GM19372 (cell line): ENCODE data around the gene ARHGEF28.

Experiments used
- ATAC-seq: cut with Tn5 transposase; IDR thresholded peaks from one replicate; pipeline ENCODE4 v1.9.1; 2021; ENCODE audit warnings: mild to moderate bottlenecking, low read depth, moderate library complexity; ENCODE audit not compliant: unreplicated experiment

Gene ARHGEF28

GRCh38 chr5:73727470-73727869 is 101.5 kb downstream of the ARHGEF28 start:
- ATAC-seq: no peak

GRCh38 chr5:73728493-73729273 is 102.7 kb downstream of the ARHGEF28 start:
- ATAC-seq: no peak

- no peak for ATAC-seq
These were observed 103.3 kb downstream of the ARHGEF28 start for GRCh38 chr5:73729329-73729728.

GRCh38 chr5:73732045-73732444 is 106.0 kb downstream of the ARHGEF28 start:
- ATAC-seq: no peak

GRCh38 chr5:73733219-73733618 is 107.2 kb downstream of the ARHGEF28 start:
- ATAC-seq: no peak

- ATAC-seq: no peak
These were observed 109.2 kb downstream of the ARHGEF28 start for GRCh38 chr5:73735032-73735734.

- no peak for ATAC-seq
These were observed 113.7 kb downstream of the ARHGEF28 start for GRCh38 chr5:73739650-73740049.

GRCh38 chr5:73740274-73740790 is 114.3 kb downstream of the ARHGEF28 start:
- no peak for ATAC-seq

- no peak for ATAC-seq
These were observed 117.2 kb downstream of the ARHGEF28 start for GRCh38 chr5:73743161-73743560.

- ATAC-seq: no peak
These were observed 119.8 kb downstream of the ARHGEF28 start for GRCh38 chr5:73745836-73746235.

GRCh38 chr5:73746608-73747007 is 120.6 kb downstream of the ARHGEF28 start:
- no peak for ATAC-seq

GRCh38 chr5:73747696-73748380 is 121.8 kb downstream of the ARHGEF28 start:
- ATAC-seq: no peak

GRCh38 chr5:73748510-73749400 is 122.8 kb downstream of the ARHGEF28 start:
- ATAC-seq: no peak

GRCh38 chr5:73749485-73750270 is 123.7 kb downstream of the ARHGEF28 start:
- ATAC-seq: no peak

- no peak for ATAC-seq
These were observed 125.4 kb downstream of the ARHGEF28 start for GRCh38 chr5:73751254-73751914.

GRCh38 chr5:73754254-73754653 is 128.3 kb downstream of the ARHGEF28 start:
- no peak for ATAC-seq

GRCh38 chr5:73757416-73757815 is 131.4 kb downstream of the ARHGEF28 start:
- ATAC-seq: no peak

GRCh38 chr5:73759771-73760170 is 133.8 kb downstream of the ARHGEF28 start:
- ATAC-seq: no peak
